ENCODE results near the gene MYH10. TPM values are rescaled to one million over a fixed set of nuclear protein-coding genes. Genes with fewer than 3 reads are reported as not detected.

The MYH10 gene
- total and polyA plus RNA-seq, 7 donors, result 1.8 to 34.2 (median 1.9) TPM

GRCh38 chr17:8465759-8466158 is 164.8 kb downstream of the MYH10 start:
- H3K36me3 ChIP-seq (ENCODE audit: insufficient read depth in 1 of 2, low read depth in 1 of 2), result peaks cover 0 to 66% of the 10 kb centered on the region in 2 donors
- H3K9me3 ChIP-seq, result no peaks in the 10 kb centered on the region
- H3K4me1 ChIP-seq, result peaks cover 22% of the 10 kb centered on the region
- ATAC-seq, result no peak
- intact Hi-C loops (cut with DNase I), result no loop called here
- DNase-seq, result no peak
- no peaks in the 10 kb centered on the region for H3K27me3 ChIP-seq (ENCODE audit: insufficient read depth in 3 of 3, low read length in 2 of 3)
- H3K27ac ChIP-seq, result no peak overlapping the region
- H3K4me3 ChIP-seq, result no peak overlapping the region
- TF ChIP-seq CTCF (IDR thresholded peaks at IDR 0.05), result no peak
- 53 to 74% (median 65%) methylated on average over 12 of the region's 12 CpGs for WGBS, 3 donors

- no peak for TF ChIP-seq CTCF (IDR thresholded peaks at IDR 0.05)
- H3K4me3 ChIP-seq, result no peak overlapping the region
- H3K9me3 ChIP-seq, result no peaks in the 10 kb centered on the region
- 34 to 41% (median 38%) methylated on average over 8 of the region's 8 CpGs for WGBS, 3 donors
- H3K4me1 ChIP-seq, result peaks cover 18% of the 10 kb centered on the region
- peaks cover 0 to 70% of the 10 kb centered on the region in 2 donors for H3K36me3 ChIP-seq (ENCODE audit: insufficient read depth in 1 of 2, low read depth in 1 of 2)
- peak overlapping the region; percentile 11 for H3K27ac ChIP-seq
- intact Hi-C loops (cut with DNase I), result no loop called here
- ATAC-seq, result peak in 1 of 4 donors; percentile 20
- H3K27me3 ChIP-seq (ENCODE audit: insufficient read depth in 3 of 3, low read length in 2 of 3), result no peaks in the 10 kb centered on the region
- no peak for DNase-seq
Measured at GRCh38 chr17:8465356-8465755, 165.2 kb downstream of the MYH10 start.

- peaks cover 3 to 74% of the 10 kb centered on the region in 2 donors for H3K36me3 ChIP-seq (ENCODE audit: insufficient read depth in 1 of 2, low read depth in 1 of 2)
- DNase-seq (no peak), ATAC-seq (peak in 1 of 4 donors; percentile 22)
- H3K9me3 ChIP-seq, result no peaks in the 10 kb centered on the region
- H3K4me3 ChIP-seq, result no peak overlapping the region
- H3K27ac ChIP-seq, result peak overlapping the region; percentile 11
- 31 to 46% (median 31%) methylated on average over 4 of the region's 4 CpGs for WGBS, 3 donors
- H3K4me1 ChIP-seq, result peaks cover 14% of the 10 kb centered on the region
- no peaks in the 10 kb centered on the region for H3K27me3 ChIP-seq (ENCODE audit: insufficient read depth in 3 of 3, low read length in 2 of 3)
- intact Hi-C loops (cut with DNase I), result no loop called here
- TF ChIP-seq CTCF (IDR thresholded peaks at IDR 0.05), result no peak
Measured at GRCh38 chr17:8464941-8465340, 165.6 kb downstream of the MYH10 start.

GRCh38 chr17:8463099-8463498 is 167.4 kb downstream of the MYH10 start:
- TF ChIP-seq CTCF (IDR thresholded peaks at IDR 0.05), result no peak
- ATAC-seq (peak in 1 of 4 donors; percentile 13), DNase-seq (no peak)
- H3K27ac ChIP-seq, result no peak overlapping the region
- no peaks in the 10 kb centered on the region for H3K27me3 ChIP-seq (ENCODE audit: insufficient read depth in 3 of 3, low read length in 2 of 3)
- intact Hi-C loops (cut with DNase I), result no loop called here
- peaks cover 6% of the 10 kb centered on the region for H3K4me1 ChIP-seq
- 44 to 62% (median 46%) methylated on average over 5 of the region's 5 CpGs for WGBS, 3 donors
- no peaks in the 10 kb centered on the region for H3K9me3 ChIP-seq
- no peak overlapping the region for H3K4me3 ChIP-seq
- peaks cover 6 to 86% of the 10 kb centered on the region in 2 donors for H3K36me3 ChIP-seq (ENCODE audit: insufficient read depth in 1 of 2, low read depth in 1 of 2)

- H3K27me3 ChIP-seq (ENCODE audit: insufficient read depth in 3 of 3, low read length in 2 of 3), result no peaks in the 10 kb centered on the region
- no peak overlapping the region for H3K27ac ChIP-seq
- no peak for TF ChIP-seq CTCF (IDR thresholded peaks at IDR 0.05)
- no peaks in the 10 kb centered on the region for H3K9me3 ChIP-seq
- DNase-seq (no peak), ATAC-seq (no peak)
- 65 to 73% (median 69%) methylated on average over 5 of the region's 5 CpGs for WGBS, 3 donors
- peaks cover 6% of the 10 kb centered on the region for H3K4me1 ChIP-seq
- H3K36me3 ChIP-seq (ENCODE audit: insufficient read depth in 1 of 2, low read depth in 1 of 2), result peaks cover 6 to 87% of the 10 kb centered on the region in 2 donors
- H3K4me3 ChIP-seq, result no peak overlapping the region
- intact Hi-C loops (cut with DNase I), result no loop called here
Measured at GRCh38 chr17:8462564-8462963, 168.0 kb downstream of the MYH10 start.

All from psoas muscle (tissue), 8 donors.